ENCODE results near the gene EFR3B.

The EFR3B gene

DNA sequence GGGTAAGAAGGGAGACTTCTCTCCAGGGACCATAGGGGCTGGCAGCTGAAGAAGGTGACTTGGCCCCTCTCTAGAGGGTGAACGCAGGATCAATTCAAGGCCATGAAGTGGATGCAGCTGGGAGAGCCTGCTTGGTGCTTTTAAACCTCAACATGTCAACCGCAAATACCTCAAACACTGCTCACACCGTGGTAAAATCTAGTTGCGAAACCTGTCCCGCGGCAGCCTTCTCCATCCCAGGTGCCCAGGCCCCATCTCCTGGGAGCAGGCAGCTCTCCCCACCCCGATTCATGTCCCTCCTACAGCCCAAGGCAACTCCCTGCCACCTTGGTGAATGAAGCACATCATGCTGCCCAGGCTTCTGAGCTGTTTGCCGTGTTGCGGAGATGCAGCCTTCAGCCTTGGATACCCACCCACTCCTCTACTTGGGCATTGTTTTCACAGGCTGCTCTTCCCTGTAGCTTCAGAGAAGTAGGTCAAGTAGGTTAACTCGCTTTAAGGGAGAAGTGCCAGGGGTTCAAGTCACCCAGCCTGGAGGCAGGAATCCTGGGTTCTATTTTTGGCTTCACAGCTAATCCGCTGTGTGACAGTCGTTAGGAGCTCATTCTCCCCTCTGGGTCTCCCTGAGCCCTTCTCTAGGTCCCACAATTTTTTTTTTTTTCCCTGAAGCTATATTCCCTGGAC, 6.2 kb upstream of the EFR3B start:
- no peak for DNase-seq

- no peak for DNase-seq
Measured at GRCh38 chr2:25036221-25036559, 5.7 kb upstream of the EFR3B start.

DNA sequence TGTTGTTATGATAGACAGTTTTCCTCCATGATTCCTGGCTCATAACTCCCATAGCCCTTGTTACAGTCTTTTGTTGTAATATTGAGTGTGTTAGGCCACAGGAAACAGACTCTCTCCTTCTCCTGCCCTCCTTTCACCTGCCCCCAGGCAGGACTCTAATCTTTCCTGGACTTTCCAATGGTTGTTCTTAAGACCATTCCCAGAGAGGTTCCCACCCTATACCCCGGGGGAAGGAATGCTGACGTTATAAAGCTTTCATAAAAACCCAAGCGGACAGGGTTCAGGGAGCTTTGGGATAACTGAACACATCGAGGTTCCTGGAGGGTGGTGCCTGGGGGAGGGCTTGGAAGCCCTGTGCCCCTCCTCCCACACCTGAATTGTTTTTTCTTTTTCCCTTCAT, 2.8 kb upstream of the EFR3B start:
- DNase-seq: no peak

DNA sequence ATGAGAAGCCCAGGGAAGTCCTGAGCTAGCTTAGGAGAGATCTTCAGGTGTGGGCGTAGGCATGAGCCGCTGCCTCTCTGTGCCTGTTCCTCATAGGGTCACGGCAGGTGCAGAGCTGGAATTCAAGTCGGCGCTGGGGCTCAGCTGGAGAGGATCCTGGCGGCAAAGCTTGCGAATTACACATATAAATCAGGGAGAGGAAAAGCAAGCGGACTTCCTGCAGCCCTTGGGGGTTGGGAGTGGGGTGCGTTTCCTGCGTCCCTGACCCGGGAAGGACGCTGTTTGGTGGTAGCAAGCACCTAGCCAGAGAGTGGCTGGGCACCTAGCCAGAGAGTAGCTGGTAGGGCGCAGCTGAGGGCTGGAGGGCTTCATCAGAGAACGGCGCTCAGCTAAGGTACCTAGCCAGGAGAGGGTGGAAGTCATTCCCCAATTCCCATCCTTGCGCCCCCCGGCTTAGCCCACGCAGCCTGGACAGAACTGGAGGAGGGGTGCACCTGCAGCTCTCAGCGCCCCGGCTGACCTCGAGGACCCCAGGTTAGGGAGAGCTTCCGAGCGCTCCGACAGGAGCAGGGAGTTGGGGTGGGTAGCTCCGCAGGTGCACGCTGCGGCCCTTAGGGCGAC, 459 bp upstream of the EFR3B start:
- peak in 1 of 2 experiments; percentile 9 for DNase-seq

- no peak for DNase-seq
Measured at GRCh38 chr2:25042321-25043240, 705 bp downstream of the EFR3B start.

GRCh38 chr2:25043241-25043867, 1.5 kb downstream of the EFR3B start:
- no peak for DNase-seq

GRCh38 chr2:25044011-25044410, 2.1 kb downstream of the EFR3B start:
- no peak for DNase-seq

GRCh38 chr2:25044990-25045389, 3.1 kb downstream of the EFR3B start:
- DNase-seq: no peak

GRCh38 chr2:25049422-25049821, 7.5 kb downstream of the EFR3B start:
- no peak for DNase-seq

- no peak for DNase-seq
Measured at GRCh38 chr2:25050128-25050527, 8.3 kb downstream of the EFR3B start.

- no peak for DNase-seq
Measured at GRCh38 chr2:25053041-25053440, 11.2 kb downstream of the EFR3B start.

DNA sequence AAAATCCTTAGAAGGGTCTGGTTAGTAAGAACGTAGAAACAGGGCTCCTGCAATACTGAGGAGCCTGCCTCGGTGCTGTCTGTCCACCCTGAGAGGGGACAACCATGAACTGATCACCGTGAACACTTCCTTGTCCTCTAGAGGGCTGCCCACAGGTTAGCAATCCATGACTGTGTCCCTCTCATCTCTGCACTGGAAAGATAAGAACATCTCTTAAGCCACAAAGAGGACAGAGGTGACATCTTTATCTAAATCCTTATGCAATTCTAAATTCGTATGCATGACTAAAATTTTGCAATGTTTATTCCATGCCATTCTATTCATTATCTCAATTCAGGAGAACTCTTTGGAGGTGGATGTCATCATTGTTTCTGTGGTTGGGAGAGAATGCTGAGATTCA, 12.8 kb downstream of the EFR3B start:
- no peak for DNase-seq

DNA sequence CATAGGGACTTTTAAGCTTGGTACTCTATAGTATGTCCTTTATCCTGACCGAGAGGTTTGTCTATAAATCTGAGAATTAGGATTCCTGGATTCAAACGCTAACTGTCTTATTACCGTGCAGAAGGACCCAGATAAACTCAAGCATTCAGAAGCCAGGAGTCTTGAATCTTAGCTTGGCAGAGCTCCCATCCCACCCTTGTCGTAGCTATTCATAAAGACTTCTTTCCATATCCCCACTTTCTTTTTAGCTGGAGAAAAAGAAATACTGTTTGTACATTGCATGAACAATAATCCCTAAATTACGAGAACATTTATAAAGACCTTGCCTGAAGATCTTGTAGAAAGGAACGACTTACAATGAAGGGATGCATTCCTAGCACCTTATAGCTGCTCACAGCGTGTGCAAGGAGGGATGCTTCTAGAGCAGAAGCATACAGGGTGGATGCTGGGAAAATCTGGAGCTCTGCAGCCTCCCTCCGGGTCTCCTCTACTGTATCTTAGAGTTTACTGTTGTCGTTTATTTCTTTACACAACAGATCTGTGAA, 13.6 kb downstream of the EFR3B start:
- no peak for DNase-seq

- no peak for DNase-seq
Measured at GRCh38 chr2:25056098-25056821, 14.4 kb downstream of the EFR3B start.

DNA sequence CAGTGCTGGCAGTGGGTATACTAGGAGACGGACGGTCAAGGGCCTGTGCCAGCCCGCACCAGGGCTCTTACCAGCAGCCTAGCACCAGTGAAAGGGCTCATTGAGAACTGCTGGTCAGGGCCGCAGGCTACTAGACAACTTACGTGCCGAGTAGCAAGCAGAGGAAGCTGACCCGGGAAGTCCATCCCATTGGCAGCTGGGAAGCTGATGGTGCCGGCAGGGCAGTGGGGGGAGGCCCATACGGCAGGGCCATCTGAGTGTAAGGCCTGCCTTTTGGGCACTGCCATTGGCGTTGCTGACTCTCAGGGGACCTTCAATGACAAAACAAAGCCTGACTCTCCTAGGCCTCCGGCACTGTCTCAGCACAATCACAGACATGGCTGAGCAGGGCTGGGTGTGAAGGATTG, 20.6 kb downstream of the EFR3B start:
- no peak for DNase-seq

DNA sequence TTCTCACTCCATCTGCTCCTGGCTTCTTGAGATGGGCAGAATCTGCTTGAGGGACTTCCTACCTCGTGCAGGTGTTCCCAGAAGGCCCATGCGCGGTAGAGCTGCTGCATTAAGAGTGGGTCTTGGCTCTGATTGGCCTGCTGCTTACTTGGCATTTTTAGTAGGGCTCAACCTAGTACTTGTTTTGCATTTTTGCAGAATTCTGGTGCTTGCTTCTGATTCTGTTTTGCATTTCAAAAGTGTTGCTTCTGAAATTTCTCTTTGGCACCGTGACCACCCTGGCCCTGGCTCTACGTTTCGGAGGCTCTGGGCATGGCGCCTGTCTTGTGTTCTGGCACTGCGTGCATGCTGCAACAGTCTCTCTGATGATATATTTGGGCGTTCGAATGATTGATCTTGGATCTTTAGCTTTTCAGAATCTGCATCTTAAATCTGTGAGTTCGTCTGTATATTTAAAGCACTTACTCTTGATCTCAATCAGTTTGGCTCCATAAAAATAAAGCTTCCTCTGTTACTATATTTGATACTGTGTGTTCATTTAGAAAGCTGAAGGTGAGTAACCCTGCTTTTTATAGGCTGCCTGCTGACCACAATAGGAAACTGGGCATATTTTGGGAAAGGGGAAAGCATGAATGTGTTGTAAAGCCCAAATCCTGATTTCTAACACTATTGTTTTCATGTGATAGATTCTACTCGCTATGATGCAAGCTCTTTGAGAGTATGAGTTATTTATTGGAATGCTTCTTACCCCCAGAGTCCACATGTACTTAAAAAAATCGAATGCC, 22.2 kb downstream of the EFR3B start:
- no peak for DNase-seq

GRCh38 chr2:25065768-25066167, 23.9 kb downstream of the EFR3B start:
- no peak for DNase-seq

GRCh38 chr2:25066455-25066854, 24.6 kb downstream of the EFR3B start:
- DNase-seq: no peak

GRCh38 chr2:25068217-25068616, 26.3 kb downstream of the EFR3B start:
- DNase-seq: no peak

DNA sequence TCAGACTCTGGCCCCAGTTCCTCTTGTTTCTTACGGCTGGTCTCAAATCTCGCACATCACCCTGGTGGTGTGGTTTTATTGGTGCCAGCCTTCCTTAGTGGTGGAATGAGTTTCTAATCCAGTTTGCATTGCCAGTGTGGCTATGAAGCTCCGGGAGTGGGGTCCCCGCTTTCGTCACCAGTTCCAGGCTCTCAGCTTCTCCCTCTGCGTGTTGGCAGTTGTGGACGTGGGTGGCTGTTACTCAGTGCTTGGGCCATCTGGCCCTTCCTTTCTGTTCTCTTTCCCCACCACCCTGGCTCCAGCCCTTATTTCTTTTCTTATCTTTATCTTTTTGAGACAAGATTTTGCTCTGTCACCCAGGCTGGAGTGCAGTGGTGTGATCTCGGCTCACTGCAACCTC, 30.1 kb downstream of the EFR3B start:
- no peak for DNase-seq

GRCh38 chr2:25072606-25073005, 30.7 kb downstream of the EFR3B start:
- no peak for DNase-seq

- no peak for DNase-seq
Measured at GRCh38 chr2:25073025-25073424, 31.1 kb downstream of the EFR3B start.

All from AML-193 (cell line).